Uterus (tissue), 4 donors: ENCODE measurements around the gene VPS37D. TPM values are rescaled to one million over a fixed set of nuclear protein-coding genes. Genes with fewer than 3 reads are reported as not detected.

Experiments
- DNase-seq, 2 donors: peaks; one replicate each; pipeline ENCODE4 v3.0.0-alpha.2; 2019 to 2020
- H3K27ac ChIP-seq, 2 donors: fragments of 200-600 bp; sonication (generic); 1 replicate in 1 of 2; 2 replicates in 1 of 2; pipeline ENCODE4 v1.5.1; 2016 to 2018
- H3K27me3 ChIP-seq, 2 donors: fragments of 200-600 bp; sonication (generic); one replicate each; pipeline ENCODE4 v1.5.1; 2018 to 2019; ENCODE audit warnings: control low read depth in 1 of 2
- H3K36me3 ChIP-seq, 2 donors: fragments of 200-600 bp; sonication (generic); one replicate each; pipeline ENCODE4 v1.5.1; 2019; ENCODE audit warnings: control low read depth in 1 of 2
- H3K4me1 ChIP-seq, 2 donors: fragments of 200-600 bp; sonication (generic); one replicate each; pipeline ENCODE4 v1.5.1; 2018 to 2019; ENCODE audit warnings: control low read depth in 1 of 2
- H3K4me3 ChIP-seq, 2 donors: fragments of 200-600 bp; sonication (generic); 1 replicate in 1 of 2; 2 replicates in 1 of 2; pipeline ENCODE4 v1.5.1; 2018 to 2019; ENCODE audit warnings: mild to moderate bottlenecking in 1 of 2
- H3K9me3 ChIP-seq, 2 donors: fragments of 200-600 bp; sonication (generic); one replicate each; pipeline ENCODE4 v1.5.1; 2019; ENCODE audit warnings: control low read depth in 1 of 2
- CTCF ChIP-seq, 4 experiments: fragments of 200-600 bp in 2 of 4; fragments of 450-650 bp in 2 of 4; sonication (generic) in 2 of 4; IDR thresholded peaks; one replicate each; pipeline ENCODE4 v1.5.1; 2016 to 2019; ENCODE audit warnings: antibody characterized with exemption in 4 of 4, mild to moderate bottlenecking in 2 of 4, moderate library complexity in 1 of 4
- POLR2A ChIP-seq, 2 donors: fragments of 450-650 bp; IDR thresholded peaks; one replicate each; pipeline ENCODE4 v1.6.1; 2016; ENCODE audit warnings: antibody characterized with exemption in 2 of 2, mild to moderate bottlenecking in 1 of 2, moderate library complexity in 1 of 2
- intact Hi-C: fragments of 100-400 bp; cut with DNase I; formaldehyde crosslinking; loops from one replicate; pipeline ENCODE4 v1.15.1; 2023; ENCODE audit warnings: low total_unique reads
- total RNA-seq, 4 donors: library from RNA; depleted of rRNA in 3 of 4; stranded (reverse); fragments of >200 nt in 3 of 4; gene quantifications; one replicate each; pipeline versions ENCODE4 v1.1.0 to v1.2.4, GENCODE V29; 2014 to 2023
- donor health status: DM: yes; HTN: yes; CAD: no.

The VPS37D gene
- total RNA-seq, 4 donors from 2014 or later = 6.7 to 9.3 (median 8.8) TPM; not detected in 1

DNA sequence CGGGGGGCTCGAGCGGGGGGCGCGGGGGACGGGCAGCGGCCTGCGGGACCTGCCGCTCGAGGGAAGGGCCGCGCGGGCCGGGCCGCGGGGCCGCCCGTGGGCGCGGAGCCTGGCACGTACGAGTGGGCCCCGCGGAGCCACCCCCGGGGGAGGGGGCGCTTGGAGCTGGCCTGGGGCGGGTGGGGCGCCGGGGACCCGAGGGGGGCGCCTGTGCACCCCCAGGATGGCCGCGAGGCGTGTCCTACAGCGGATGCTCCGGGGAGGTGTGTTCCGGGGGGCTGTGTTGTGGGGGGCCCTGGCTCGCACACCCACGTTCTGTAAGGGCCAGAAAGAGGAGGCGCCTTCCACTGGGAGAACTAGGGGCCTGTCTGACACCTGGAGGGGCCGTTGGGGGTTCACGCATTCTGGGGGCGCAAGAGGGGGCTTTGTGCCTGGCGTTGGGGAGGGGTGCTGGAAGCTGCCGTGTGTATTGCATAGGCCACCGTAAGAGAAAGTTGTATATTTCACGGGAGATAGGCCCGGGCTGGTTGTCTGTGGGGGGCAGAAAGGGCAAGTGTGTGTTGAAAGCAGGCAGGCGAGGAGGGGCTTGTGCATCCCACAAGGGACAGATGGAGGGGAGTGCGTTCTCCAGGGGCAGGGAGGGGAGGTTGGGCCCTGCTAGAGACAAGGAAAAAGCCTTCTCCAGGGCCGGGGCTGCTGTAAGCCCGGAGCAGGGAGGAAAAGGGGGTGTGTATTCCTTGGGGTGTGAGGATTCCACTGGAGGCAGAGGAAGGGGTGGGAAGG is 663 bp downstream of the VPS37D start:
- Histone ChIP-seq H3K9me3 (no peaks in the 10 kb centered on the region), H3K27ac (peak overlapping the region in 1 of 2 donors; percentile 32), H3K4me3 (peak overlapping the region; percentile 32 to 59), H3K4me1 (peaks cover 0 to 7% of the 10 kb centered on the region in 2 donors), H3K27me3 (no peaks in the 10 kb centered on the region), H3K36me3 (no peaks in the 10 kb centered on the region)
- intact Hi-C loops = no loop called here
- no peak for TF ChIP-seq POLR2A (IDR thresholded peaks at IDR 0.05)
- no peak for TF ChIP-seq CTCF (IDR thresholded peaks at IDR 0.05)
- peak in 1 of 2 donors; percentile 27 for DNase-seq

- Histone ChIP-seq H3K4me3 (peak overlapping the region; percentile 32 to 59), H3K27me3 (no peaks in the 10 kb centered on the region), H3K4me1 (peaks cover 0 to 7% of the 10 kb centered on the region in 2 donors), H3K27ac (no peak overlapping the region), H3K9me3 (no peaks in the 10 kb centered on the region), H3K36me3 (no peaks in the 10 kb centered on the region)
- intact Hi-C loops = no loop called here
- no peak for TF ChIP-seq POLR2A (IDR thresholded peaks at IDR 0.05)
- TF ChIP-seq CTCF (IDR thresholded peaks at IDR 0.05) = no peak
- no peak for DNase-seq
These were observed 1.2 kb downstream of the VPS37D start for GRCh38 chr7:73668886-73669230.

GRCh38 chr7:73669288-73669701 is 1.7 kb downstream of the VPS37D start:
- H3K4me3 ChIP-seq = no peak overlapping the region

DNA sequence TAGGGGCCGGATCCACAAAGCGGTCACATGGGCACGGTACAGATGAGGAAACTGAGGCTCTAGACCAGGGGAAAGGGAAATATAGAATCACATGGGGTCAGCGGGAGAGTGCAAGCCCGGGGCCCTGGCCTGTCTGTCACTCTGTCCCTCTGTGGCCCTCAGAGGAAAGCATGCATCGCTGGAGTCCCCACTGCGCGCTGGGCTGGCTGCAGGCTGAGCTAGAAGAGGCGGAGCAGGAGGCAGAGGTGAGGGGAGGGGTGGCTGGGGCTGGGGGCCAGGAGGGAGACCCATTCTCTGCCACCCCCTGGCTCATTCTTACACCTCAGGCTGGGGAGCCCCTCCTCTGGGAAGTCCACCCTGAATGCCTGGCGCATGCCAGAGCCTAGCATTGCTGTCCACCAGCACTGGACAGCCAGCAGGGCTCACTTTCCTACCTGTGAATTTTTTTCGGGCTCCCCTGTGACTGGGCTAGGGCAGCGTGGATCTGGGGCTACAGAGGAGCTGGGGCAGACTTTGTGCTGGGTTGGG is 2.3 kb downstream of the VPS37D start:
- Histone ChIP-seq H3K9me3 (no peaks in the 10 kb centered on the region), H3K36me3 (no peaks in the 10 kb centered on the region), H3K4me1 (peaks cover 0 to 7% of the 10 kb centered on the region in 2 donors), H3K27ac (no peak overlapping the region), H3K27me3 (no peaks in the 10 kb centered on the region), H3K4me3 (no peak overlapping the region)
- intact Hi-C loops = no loop called here
- no peak for TF ChIP-seq POLR2A (IDR thresholded peaks at IDR 0.05)
- no peak for TF ChIP-seq CTCF (IDR thresholded peaks at IDR 0.05)
- no peak for DNase-seq

More at GRCh38 chr7:73669288-73669701, 1.7 kb downstream of the VPS37D start:
- no peak for DNase-seq
- no peak for TF ChIP-seq CTCF (IDR thresholded peaks at IDR 0.05)
- no peak for TF ChIP-seq POLR2A (IDR thresholded peaks at IDR 0.05)
- intact Hi-C loops = no loop called here
- H3K4me1 ChIP-seq = peaks cover 0 to 7% of the 10 kb centered on the region in 2 donors
- H3K36me3 ChIP-seq = no peaks in the 10 kb centered on the region
- H3K27me3 ChIP-seq = no peaks in the 10 kb centered on the region
- no peak overlapping the region for H3K27ac ChIP-seq
- no peaks in the 10 kb centered on the region for H3K9me3 ChIP-seq

DNA sequence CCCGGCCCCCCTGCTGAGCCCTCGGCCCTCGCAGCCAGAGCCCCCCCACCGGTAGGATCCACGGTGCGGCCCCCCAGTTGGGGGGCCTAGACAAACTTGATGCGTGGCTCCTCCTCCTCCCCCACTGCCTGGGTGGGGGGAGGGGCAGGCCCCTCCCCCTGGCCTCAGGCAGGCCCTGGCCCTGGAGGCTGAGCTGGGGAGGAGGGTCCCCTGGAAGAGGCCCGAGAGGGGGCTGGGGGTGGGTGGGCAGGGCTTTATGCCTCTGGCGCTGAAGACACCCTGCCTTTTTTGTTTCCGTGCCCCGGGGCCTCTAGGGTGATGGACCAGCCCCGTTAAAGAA is 3.7 kb downstream of the VPS37D start:
- Histone ChIP-seq H3K4me3 (no peak overlapping the region), H3K36me3 (no peaks in the 10 kb centered on the region), H3K9me3 (no peaks in the 10 kb centered on the region), H3K27me3 (no peaks in the 10 kb centered on the region), H3K27ac (no peak overlapping the region), H3K4me1 (peaks cover 0 to 7% of the 10 kb centered on the region in 2 donors)
- no peak for DNase-seq
- intact Hi-C loops = no loop called here
- TF ChIP-seq CTCF (IDR thresholded peaks at IDR 0.05) (no peak), POLR2A (IDR thresholded peaks at IDR 0.05) (no peak)
